Limb (tissue), 2 donors: ENCODE data around the gene FLT4.

Experiments
- DNase-seq, 2 donors: peaks; one replicate each; pipeline ENCODE4 v3.0.0-alpha.2; 2016; ENCODE audit errors: extremely low spot score in 2 of 2

The FLT4 gene

DNA sequence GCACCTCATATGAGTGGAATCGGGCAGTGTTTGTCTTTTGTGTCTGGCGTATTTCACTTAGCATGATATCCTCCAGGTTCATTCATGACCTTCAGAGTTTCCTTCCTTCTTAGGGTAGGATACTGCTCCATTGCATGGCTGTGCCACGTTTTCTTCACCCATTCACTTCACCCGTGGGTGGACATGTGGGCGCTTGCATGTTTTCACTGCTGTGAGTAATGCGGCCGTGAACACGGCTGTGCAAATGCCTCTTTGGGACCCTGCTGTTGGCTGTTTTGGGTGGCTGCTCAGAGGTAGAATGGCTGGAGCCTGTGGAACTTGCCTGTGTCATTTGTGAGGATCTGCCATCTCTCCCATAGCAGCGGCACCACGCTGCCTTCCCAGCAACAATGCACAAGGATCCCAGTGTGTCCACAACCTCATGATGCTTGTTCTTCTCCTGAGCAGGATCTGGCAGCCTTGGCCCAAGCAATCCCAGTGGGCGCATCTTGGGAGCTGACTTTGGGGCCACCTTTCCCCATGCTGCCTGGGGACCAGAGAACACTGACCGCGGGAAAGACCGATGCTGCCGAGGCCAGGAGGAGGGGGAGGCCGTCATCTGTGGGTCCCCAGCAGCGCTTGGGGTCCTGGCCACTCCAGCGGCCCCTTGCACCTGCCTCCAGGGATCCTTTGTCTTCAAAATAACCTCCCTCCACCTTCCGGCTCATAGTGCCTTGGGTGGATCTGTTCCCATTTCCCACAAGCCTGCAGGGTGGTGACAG, 55.8 kb downstream of the FLT4 start:
- DNase-seq = no peak

GRCh38 chr5:180592176-180592575, 57.2 kb downstream of the FLT4 start:
- DNase-seq = no peak

- peak in 1 of 2 donors; percentile 40 for DNase-seq
Measured at GRCh38 chr5:180591311-180591887, 58.0 kb downstream of the FLT4 start, which contains the start of gene SCGB3A1. Gene SCGB3A1 (minus strand): TSS chr5:180591499. CDS start chr5:180591462, 37 bp downstream.

GRCh38 chr5:180590543-180591310, 58.7 kb downstream of the FLT4 start:
- DNase-seq = peak in 1 of 2 donors; percentile 6

DNA sequence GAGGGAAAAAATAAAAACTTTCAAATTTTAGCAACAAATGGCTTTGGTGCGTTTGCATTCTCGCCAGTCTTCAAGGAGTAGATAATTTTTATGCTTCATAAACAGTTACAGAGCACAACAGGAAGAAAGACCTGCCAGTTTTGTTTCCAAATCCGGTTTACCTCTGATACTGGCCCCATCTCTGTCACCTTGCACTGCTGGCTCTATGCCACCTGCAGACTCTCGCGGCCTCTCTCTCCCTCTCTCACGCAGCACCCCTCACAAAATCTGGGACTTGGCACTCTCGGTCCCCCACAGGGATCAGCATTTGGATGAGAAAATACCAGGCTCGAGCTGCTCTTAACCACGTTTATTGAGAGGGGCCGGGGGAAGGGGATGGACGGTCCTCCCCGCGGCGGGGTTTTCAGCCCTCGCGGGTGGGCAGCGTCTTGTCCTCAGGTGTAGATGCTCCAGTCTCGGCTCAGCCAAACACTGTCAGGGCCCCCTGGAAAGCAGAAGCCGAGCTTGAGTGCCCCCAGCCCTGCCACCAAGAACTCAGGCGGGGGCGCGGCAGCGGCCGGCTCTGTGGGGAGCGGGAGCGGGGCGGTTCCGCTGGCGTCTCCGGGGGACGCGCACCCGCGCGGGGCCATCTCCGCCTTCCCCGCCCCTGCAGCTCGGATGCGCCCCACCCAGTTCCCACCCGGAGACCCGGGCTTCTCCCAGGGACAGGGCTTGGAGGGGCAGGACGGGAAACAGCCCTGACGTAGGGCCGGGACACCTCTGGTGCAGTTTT, 59.4 kb downstream of the FLT4 start:
- peak in 1 of 2 donors; percentile 55 for DNase-seq

- DNase-seq = no peak
Measured at GRCh38 chr5:180586870-180587269, 62.5 kb downstream of the FLT4 start.

- no peak for DNase-seq
Measured at GRCh38 chr5:180586204-180586603, 63.2 kb downstream of the FLT4 start.

DNA sequence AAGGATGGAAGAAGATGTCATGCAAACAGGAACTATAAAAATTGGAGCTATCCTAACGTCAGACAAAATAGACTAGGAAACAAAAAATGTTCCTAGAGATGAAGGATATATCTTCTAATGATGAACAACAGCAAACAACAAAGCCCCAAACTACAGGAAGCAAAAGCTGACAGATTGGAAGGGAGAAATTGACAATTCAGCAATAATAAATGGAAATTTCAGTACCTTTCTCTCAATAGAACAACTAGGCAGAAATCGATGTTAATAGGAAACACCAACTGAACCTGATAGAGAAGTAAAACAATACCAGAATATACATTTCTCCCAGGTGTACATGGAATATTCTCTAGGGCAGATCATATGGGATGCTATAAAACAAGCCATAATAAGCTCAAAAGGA, 65.7 kb downstream of the FLT4 start:
- DNase-seq = no peak

DNA sequence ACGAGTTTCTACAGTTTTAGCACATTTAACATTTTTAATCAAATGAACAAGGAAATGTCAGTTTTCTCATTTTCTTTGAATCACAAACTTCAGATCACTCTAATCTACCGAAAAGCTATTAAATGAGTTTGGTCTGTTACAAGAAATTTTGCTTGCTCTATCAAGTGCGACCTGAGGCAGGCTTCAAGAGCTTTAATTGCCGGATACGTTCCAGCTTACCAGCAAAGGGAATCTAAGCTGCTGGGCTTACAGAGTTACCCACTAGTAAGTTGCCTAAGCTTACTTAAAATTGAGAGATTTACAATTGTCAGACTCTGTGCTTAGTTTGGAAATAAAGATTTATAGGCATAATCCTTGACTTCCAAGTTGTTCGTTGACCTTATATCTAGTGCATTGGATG, 68.7 kb downstream of the FLT4 start:
- no peak for DNase-seq

DNA sequence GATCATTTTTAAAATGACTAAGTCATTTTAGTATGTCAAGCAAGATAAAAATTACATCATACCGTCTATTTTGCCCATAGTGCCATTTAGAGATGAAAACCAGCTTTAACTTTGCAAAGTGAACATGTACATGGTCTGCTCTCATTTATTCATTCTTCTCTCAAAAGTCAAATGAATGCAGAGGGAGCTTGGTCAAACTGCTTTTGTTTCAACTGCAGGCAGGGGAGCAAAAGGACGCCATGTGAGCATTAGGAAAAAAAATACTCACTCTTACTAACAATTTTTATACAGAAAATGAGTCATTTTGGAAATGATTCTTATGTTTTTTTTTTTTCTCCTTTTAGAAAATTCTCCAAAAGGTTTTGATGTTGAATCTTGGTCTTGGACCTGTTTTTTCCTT, 73.8 kb downstream of the FLT4 start:
- no peak for DNase-seq

DNA sequence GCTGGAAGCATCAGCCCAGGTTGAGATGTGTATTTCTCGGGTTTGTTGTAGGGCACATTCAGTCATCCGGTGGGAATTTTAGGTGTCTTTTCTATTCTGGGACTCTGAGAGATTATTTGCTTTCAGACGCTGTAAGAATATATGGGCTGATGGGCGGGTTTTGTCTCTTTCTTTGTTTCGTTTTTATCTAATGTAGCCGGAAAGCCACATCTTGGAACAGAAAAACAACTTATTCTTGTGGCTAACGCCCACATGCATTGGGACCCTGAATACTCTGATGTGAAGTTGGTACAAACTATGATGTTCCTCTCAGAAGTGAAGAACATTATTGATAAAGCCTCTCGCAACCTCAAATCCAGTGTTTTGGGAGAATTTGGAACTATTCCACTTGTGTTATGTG, 80.5 kb downstream of the FLT4 start:
- DNase-seq = no peak

DNA sequence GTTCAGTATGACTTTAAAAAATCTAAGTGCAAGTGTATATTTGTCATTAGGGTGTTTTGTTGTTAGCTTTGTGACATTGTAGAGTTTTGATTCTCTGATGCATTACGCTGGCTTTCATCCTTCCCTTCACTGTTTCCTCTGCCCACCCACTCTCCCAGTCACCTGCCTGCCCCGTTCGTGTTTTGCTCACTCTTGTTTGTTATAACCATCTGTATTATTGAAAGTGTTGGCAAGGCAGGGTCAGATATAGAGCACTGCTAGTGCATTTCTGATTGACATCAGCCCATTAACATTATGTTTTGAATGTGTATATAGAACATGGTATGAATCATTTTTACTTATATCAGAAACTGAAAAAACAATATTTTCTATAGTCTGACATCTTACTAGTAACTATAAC, 85.4 kb downstream of the FLT4 start:
- DNase-seq = no peak

GRCh38 chr5:180558232-180558631, 91.2 kb downstream of the FLT4 start:
- no peak for DNase-seq

DNA sequence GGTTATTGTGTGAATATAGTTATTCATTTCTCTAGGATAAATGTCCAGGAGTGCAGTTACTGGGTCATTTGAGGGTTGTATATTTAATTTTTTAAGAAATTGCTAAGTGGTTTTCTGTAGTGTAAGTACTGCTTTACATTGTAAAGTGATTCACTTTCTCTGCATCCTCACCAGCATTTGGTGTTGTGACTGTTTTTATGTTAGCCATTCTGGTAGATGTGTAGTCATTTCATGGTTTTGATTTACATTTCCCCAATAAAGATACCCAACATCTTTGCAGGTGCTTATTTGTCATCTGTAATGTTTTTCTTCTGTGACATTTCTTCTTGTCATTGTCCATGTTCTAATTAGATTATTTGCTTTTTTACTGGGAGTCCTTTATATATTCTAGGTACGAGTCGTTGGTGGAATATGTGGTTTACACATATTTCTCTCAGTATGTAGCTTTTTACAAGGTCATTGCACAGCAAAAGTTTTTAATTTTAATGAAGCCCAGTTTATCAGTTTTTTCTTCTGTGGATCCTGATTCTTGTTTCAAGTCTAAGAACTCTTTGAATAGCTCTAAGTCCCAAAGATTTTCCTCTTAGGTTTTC, 92.1 kb downstream of the FLT4 start:
- no peak for DNase-seq

DNA sequence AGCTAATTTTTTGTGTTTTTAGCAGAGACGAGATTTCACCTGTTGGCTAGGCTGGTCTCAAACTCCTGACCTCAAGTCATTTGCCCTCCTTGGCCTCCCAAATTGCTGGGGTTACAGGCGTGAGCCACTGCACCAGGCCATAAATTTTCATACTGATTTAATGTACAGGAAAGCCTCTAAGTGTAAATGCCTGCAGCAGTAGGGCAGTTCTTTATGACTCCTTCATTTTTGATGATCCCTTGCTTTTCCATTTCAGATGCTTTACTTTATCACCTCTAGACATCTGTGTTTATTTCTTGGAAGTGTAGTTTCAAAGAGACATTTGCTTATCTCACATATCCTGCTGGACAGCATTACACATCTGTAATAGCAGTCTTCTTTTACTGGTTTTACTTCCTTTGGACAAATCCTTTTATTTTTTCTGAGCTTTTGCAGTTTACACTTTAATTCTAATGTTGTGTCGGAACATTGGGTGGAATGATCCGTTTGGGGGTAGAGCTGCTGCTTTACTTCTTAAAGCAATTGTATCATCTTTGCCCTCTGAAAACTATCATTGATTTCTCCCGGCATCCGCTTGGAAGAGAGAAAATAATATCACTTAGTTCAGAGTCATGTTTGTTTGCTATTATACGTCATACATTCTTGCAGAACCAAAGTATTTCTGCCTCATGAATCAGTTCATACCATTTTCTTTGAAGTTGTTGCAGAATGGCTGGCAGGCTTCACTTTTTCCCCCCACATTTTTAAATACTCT, 94.1 kb downstream of the FLT4 start:
- no peak for DNase-seq

- DNase-seq = no peak
Measured at GRCh38 chr5:180553530-180553929, 95.9 kb downstream of the FLT4 start.
